ENCODE results near the gene ADGRV1.

The ADGRV1 gene

GRCh38 chr5:91175708-91176107 is 617.1 kb downstream of the ADGRV1 start:
- DNase-seq (ENCODE audit: extremely low read depth, insufficient read length) = no peak
- H3K27me3 ChIP-seq (replicated peaks; ENCODE audit: control insufficient read depth, insufficient read depth, low read length) = no peaks in the 10 kb centered on the region
- no peak for TF ChIP-seq CTCF (IDR thresholded peaks at IDR 0.05; ENCODE audit: insufficient read depth, low read length, poor library complexity, severe bottlenecking)
- H3K4me3 ChIP-seq (replicated peaks; ENCODE audit: low read depth, low read length) = no peak overlapping the region
- no peaks in the 10 kb centered on the region for H3K36me3 ChIP-seq (ENCODE audit: control insufficient read depth, insufficient read depth, low read length)

- DNase-seq (ENCODE audit: extremely low read depth, insufficient read length) = no peak
- Histone ChIP-seq H3K4me3 (replicated peaks; ENCODE audit: low read depth, low read length) (no peak overlapping the region), H3K27me3 (replicated peaks; ENCODE audit: control insufficient read depth, insufficient read depth, low read length) (no peaks in the 10 kb centered on the region), H3K36me3 (ENCODE audit: control insufficient read depth, insufficient read depth, low read length) (no peaks in the 10 kb centered on the region)
- no peak for TF ChIP-seq CTCF (IDR thresholded peaks at IDR 0.05; ENCODE audit: insufficient read depth, low read length, poor library complexity, severe bottlenecking)
These were observed 617.9 kb downstream of the ADGRV1 start for GRCh38 chr5:91176288-91177016.

DNA sequence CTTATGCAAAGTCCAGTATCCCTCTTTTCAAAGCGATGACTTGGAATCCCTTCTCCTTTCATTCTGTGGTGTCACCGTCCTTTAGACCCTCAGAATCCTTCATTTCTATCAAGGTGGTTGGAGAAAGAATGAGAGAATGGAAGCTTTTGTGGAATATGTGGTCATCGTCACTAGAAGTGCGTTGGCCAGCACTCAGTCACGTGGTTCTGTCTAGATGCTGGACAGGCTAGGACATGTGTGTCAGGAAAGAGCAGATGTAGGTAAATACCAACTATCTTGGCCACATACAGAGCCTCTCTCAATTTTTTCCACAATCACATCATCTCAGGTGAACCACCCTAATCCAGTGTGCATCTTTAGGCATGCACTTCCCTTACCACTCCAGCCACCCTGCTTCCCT is 618.5 kb downstream of the ADGRV1 start:
- TF ChIP-seq CTCF (IDR thresholded peaks at IDR 0.05; ENCODE audit: insufficient read depth, low read length, poor library complexity, severe bottlenecking) = no peak
- no peaks in the 10 kb centered on the region for H3K36me3 ChIP-seq (ENCODE audit: control insufficient read depth, insufficient read depth, low read length)
- H3K4me3 ChIP-seq (replicated peaks; ENCODE audit: low read depth, low read length) = no peak overlapping the region
- DNase-seq (ENCODE audit: extremely low read depth, insufficient read length) = no peak
- H3K27me3 ChIP-seq (replicated peaks; ENCODE audit: control insufficient read depth, insufficient read depth, low read length) = no peaks in the 10 kb centered on the region

DNA sequence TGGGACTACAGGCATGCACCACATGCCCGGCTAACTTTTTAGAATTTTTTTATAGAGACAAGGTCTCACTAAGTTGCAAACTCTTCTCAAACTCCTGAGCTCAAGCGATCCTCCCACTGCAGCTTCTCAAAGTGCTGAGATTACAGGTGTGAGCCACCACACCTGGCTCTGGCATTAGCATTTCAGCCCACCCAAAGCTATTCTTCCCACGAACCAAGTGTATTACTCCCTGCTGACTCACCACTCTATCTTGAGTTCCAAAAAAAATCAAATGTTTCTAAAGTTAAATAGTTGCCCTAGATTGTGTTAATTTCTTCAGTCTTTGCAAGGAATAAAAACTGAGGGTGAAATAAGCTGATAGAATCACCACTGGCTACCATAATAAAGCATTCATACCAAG is 619.0 kb downstream of the ADGRV1 start:
- Histone ChIP-seq H3K4me3 (replicated peaks; ENCODE audit: low read depth, low read length) (no peak overlapping the region), H3K27me3 (replicated peaks; ENCODE audit: control insufficient read depth, insufficient read depth, low read length) (no peaks in the 10 kb centered on the region), H3K36me3 (ENCODE audit: control insufficient read depth, insufficient read depth, low read length) (no peaks in the 10 kb centered on the region)
- no peak for DNase-seq (ENCODE audit: extremely low read depth, insufficient read length)
- TF ChIP-seq CTCF (IDR thresholded peaks at IDR 0.05; ENCODE audit: insufficient read depth, low read length, poor library complexity, severe bottlenecking) = no peak

GRCh38 chr5:91178461-91178860 is 619.9 kb downstream of the ADGRV1 start:
- H3K27me3 ChIP-seq (replicated peaks; ENCODE audit: control insufficient read depth, insufficient read depth, low read length) = no peaks in the 10 kb centered on the region
- TF ChIP-seq CTCF (IDR thresholded peaks at IDR 0.05; ENCODE audit: insufficient read depth, low read length, poor library complexity, severe bottlenecking) = no peak
- H3K4me3 ChIP-seq (replicated peaks; ENCODE audit: low read depth, low read length) = no peak overlapping the region
- DNase-seq (ENCODE audit: extremely low read depth, insufficient read length) = no peak
- no peaks in the 10 kb centered on the region for H3K36me3 ChIP-seq (ENCODE audit: control insufficient read depth, insufficient read depth, low read length)

DNA sequence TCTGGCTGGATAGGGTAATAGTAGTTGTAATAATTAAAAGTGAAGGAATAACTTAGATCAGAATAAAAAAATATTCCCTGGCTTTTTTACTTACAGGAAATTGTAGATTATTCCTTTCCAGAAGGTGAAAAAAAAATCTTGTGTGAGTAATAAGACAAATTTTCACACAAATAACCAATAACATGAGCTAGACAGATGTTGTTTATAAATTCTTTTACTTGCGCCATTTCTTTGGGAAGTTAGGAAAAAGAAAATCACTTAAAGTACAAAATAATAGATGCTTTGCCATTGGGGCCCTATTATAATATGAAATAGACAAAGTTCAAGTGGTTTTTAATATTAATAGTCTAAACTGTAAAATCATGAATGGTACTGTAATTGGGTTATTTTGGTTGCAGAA is 620.4 kb downstream of the ADGRV1 start:
- H3K4me3 ChIP-seq (replicated peaks; ENCODE audit: low read depth, low read length) = no peak overlapping the region
- no peak for TF ChIP-seq CTCF (IDR thresholded peaks at IDR 0.05; ENCODE audit: insufficient read depth, low read length, poor library complexity, severe bottlenecking)
- no peak for DNase-seq (ENCODE audit: extremely low read depth, insufficient read length)
- H3K36me3 ChIP-seq (ENCODE audit: control insufficient read depth, insufficient read depth, low read length) = no peaks in the 10 kb centered on the region
- no peaks in the 10 kb centered on the region for H3K27me3 ChIP-seq (replicated peaks; ENCODE audit: control insufficient read depth, insufficient read depth, low read length)

Data from GM06990 (cell line).